Common myeloid progenitor, CD34-positive (primary cell): Measurements from ENCODE around the gene CD200R1L.

Source experiments
- CTCF ChIA-PET: fragments of 350-600 bp; sonication (Branson Sonifier 250); formaldehyde crosslinking; loops from one replicate; lab custom pipeline; 2021; ENCODE audit warnings: antibody characterized with exemption; lab: Charles Lee
- POLR2A ChIA-PET: fragments of 350-600 bp; sonication (Branson Sonifier 250); formaldehyde crosslinking; loops from one replicate; lab custom pipeline; 2021; ENCODE audit warnings: antibody characterized with exemption; lab: Charles Lee
- DNase-seq, 3 donors: peaks; one replicate each; pipeline versions ENCODE4 v3.0.0 to v3.0.0-alpha.2; 2013
- H3K27ac ChIP-seq, 2 experiments: 1 replicate in 1 of 2; 2 replicates in 1 of 2; pipeline ENCODE4 v1.7.0; 2013; ENCODE audit warnings: inconsistent platforms in 2 of 2, low read length in 2 of 2, mild to moderate bottlenecking in 2 of 2, low read depth in 1 of 2, moderate library complexity in 1 of 2; ENCODE audit not compliant: severe bottlenecking in 2 of 2, insufficient read depth in 1 of 2, poor library complexity in 1 of 2
- H3K27me3 ChIP-seq, 5 experiments: replicated peaks in 2 of 5; 1 replicate in 3 of 5; 2 replicates in 2 of 5; pipeline versions ENCODE4 v1.6.1 to v1.7.0; 2013; ENCODE audit warnings: low read length in 4 of 5, mild to moderate bottlenecking in 2 of 5, moderate library complexity in 2 of 5, inconsistent platforms in 1 of 5; ENCODE audit not compliant: insufficient read depth in 5 of 5, control insufficient read depth in 4 of 5
- H3K36me3 ChIP-seq, 4 experiments: 1 replicate in 2 of 4; 2 replicates in 2 of 4; pipeline versions ENCODE4 v1.6.1 to v1.7.0; 2013; ENCODE audit warnings: low read length in 3 of 4, control low read depth in 1 of 4, mild to moderate bottlenecking in 1 of 4; ENCODE audit not compliant: control insufficient read depth in 4 of 4, insufficient read depth in 4 of 4
- H3K4me1 ChIP-seq, 4 experiments: 1 replicate in 3 of 4; 2 replicates in 1 of 4; pipeline versions ENCODE4 v1.6.1 to v1.7.1; 2013; ENCODE audit warnings: low read length in 3 of 4, mild to moderate bottlenecking in 3 of 4, control low read depth in 1 of 4, inconsistent platforms in 1 of 4, moderate library complexity in 1 of 4; ENCODE audit not compliant: control insufficient read depth in 4 of 4, insufficient read depth in 4 of 4; ENCODE audit errors: control extremely low read depth in 1 of 4
- H3K4me3 ChIP-seq, 7 experiments: 1 replicate in 4 of 7; 2 replicates in 3 of 7; pipeline versions ENCODE4 v1.5.1 to v1.7.0; 2013; ENCODE audit warnings: mild to moderate bottlenecking in 7 of 7, low read length in 6 of 7, moderate library complexity in 6 of 7, inconsistent platforms in 2 of 7, low read depth in 2 of 7, control low read depth in 1 of 7; ENCODE audit not compliant: insufficient read depth in 4 of 7, control insufficient read depth in 1 of 7; ENCODE audit errors: extremely low read depth in 1 of 7
- H3K9me3 ChIP-seq, 5 experiments: 1 replicate in 4 of 5; 2 replicates in 1 of 5; pipeline versions ENCODE4 v1.6.1 to v1.7.1; 2013; ENCODE audit warnings: low read length in 4 of 5, mild to moderate bottlenecking in 2 of 5, inconsistent platforms in 1 of 5, low read depth in 1 of 5, moderate library complexity in 1 of 5; ENCODE audit not compliant: control insufficient read depth in 4 of 5, insufficient read depth in 2 of 5; ENCODE audit errors: control extremely low read depth in 1 of 5
- WGBS: methylation state at CpG from one replicate; pipeline ENCODE4 v1.1.5; 2013; ENCODE audit not compliant: insufficient coverage; 5-methylcytosine and 5-hydroxymethylcytosine counted together

CD200R1L gene

DNA sequence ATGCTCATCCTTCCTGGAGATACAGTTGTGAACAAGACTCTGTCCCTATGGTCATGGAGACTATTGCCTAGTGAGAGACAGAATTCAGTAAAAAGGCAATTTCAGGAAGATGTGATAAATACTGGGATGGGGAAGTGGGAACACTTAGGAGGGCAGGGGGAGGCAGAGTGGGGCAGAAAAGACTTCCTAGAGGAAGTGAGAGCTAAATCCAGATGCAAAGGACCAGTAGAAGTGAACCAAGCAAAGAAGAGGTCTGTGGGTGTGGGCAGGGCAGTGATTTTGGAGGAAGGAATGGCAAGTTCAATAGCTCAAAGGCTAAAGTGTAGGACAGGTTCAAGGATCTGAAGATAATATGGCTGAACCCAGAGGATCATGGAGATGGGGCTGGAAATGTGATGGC lies 68.9 kb downstream of the CD200R1L start:
- Histone ChIP-seq H3K9me3 (no peaks in the 10 kb centered on the region), H3K27ac (no peak overlapping the region), H3K4me3 (no peak overlapping the region), H3K4me1 (peaks cover 0 to 9% (median 1%) of the 10 kb centered on the region in 4 experiments), H3K36me3 (no peaks in the 10 kb centered on the region), H3K27me3 (peaks cover 0 to 2% (median 0%) of the 10 kb centered on the region in 5 experiments)
- ChIA-PET POLR2A (no interaction called here), CTCF (no interaction called here)
- no peak for DNase-seq

DNA sequence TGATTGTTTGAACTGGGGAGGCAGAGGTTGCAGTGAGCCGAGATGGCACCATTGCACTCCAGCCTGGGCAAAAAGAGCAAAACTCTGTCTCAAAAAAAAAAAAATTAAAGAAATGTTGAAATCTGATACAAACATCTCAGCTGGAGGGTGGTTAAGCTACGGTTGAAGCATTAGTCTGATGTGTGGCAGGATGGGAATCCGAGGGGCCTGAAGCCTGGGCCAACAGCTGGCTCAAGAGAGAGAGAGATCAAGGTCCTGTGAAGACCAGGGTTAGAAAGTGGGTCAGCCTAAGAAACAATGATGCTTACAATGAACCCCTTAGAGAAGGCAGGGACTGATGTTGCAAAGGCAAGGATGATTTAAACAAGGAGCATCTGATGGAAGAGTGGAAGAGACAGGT lies 69.8 kb downstream of the CD200R1L start:
- peaks cover 0 to 2% (median 0%) of the 10 kb centered on the region in 5 experiments for H3K27me3 ChIP-seq
- WGBS: 100% methylated on average over 3 of the region's 3 CpGs
- no peaks in the 10 kb centered on the region for H3K9me3 ChIP-seq
- DNase-seq: no peak
- H3K4me3 ChIP-seq: no peak overlapping the region
- POLR2A ChIA-PET: no interaction called here
- H3K27ac ChIP-seq: no peak overlapping the region
- H3K36me3 ChIP-seq: no peaks in the 10 kb centered on the region
- CTCF ChIA-PET: no interaction called here
- peaks cover 0 to 3% (median 1%) of the 10 kb centered on the region in 4 experiments for H3K4me1 ChIP-seq

DNA sequence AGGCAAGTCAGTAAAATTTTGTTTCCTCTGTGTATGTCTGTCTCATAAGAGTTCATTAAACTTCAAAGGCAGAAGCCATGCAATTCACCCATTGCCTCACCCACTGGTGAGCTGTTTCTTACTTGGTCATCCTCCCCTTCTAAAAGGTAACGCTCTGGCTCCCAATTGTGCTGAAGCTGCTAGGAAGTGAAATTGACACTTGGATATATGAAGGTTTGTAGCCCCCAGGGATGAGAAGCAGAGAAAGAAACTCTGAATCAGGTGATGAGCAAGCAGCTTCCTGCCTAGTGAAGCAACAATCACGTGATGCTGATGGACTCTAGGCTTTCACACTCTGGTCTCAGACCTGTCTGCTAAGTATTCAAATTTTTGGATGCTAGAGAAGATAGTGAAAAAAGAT lies 70.7 kb downstream of the CD200R1L start:
- Histone ChIP-seq H3K9me3 (no peaks in the 10 kb centered on the region), H3K36me3 (no peaks in the 10 kb centered on the region), H3K27me3 (peaks cover 0 to 2% (median 0%) of the 10 kb centered on the region in 5 experiments), H3K27ac (no peak overlapping the region), H3K4me1 (peaks cover 0 to 3% (median 1%) of the 10 kb centered on the region in 4 experiments), H3K4me3 (no peak overlapping the region)
- POLR2A ChIA-PET: no interaction called here
- DNase-seq: no peak
- 73% methylated on average over 2 of the region's 2 CpGs for WGBS
- CTCF ChIA-PET: no interaction called here

DNA sequence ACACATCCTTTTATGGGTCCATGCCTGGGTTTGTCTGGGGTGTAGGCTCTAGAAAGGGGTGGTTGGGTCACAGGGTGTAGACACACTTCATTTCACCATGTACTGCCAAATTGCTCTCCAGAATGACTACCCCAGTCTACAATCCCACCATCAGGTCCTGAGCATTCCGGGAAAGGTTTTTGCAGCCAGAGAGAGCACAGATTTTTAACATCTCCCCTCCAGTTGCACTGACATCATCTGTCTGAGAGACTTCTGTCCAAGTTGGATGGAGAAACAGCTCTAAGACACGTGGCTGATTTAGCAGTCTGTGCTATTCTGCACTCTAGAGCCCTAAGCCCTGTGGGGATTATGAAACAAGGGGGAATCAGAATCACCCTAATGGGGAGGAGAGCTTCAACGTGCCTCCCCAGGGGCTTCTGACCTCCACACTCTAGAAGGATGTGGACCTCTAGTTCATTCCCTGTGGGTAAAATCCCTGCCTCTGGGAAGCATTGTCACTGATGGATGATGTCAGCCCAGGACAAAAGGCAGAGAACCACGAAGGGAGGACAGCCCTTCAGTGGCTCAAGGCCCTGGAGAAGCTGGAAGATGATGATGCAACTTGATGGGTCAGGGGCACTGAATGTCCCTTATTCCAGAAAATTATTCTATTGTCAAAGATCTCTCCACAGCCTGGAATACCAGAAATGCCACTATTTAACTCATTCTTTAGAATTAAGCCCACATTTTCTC lies 71.5 kb downstream of the CD200R1L start:
- H3K27ac ChIP-seq: no peak overlapping the region
- peaks cover 0 to 2% (median 0%) of the 10 kb centered on the region in 5 experiments for H3K27me3 ChIP-seq
- CTCF ChIA-PET: no interaction called here
- WGBS: 98% methylated on average over 3 of the region's 4 CpGs
- H3K9me3 ChIP-seq: no peaks in the 10 kb centered on the region
- no peaks in the 10 kb centered on the region for H3K36me3 ChIP-seq
- DNase-seq: no peak
- POLR2A ChIA-PET: no interaction called here
- H3K4me3 ChIP-seq: no peak overlapping the region
- H3K4me1 ChIP-seq: peaks cover 0 to 6% (median 1%) of the 10 kb centered on the region in 4 experiments

DNA sequence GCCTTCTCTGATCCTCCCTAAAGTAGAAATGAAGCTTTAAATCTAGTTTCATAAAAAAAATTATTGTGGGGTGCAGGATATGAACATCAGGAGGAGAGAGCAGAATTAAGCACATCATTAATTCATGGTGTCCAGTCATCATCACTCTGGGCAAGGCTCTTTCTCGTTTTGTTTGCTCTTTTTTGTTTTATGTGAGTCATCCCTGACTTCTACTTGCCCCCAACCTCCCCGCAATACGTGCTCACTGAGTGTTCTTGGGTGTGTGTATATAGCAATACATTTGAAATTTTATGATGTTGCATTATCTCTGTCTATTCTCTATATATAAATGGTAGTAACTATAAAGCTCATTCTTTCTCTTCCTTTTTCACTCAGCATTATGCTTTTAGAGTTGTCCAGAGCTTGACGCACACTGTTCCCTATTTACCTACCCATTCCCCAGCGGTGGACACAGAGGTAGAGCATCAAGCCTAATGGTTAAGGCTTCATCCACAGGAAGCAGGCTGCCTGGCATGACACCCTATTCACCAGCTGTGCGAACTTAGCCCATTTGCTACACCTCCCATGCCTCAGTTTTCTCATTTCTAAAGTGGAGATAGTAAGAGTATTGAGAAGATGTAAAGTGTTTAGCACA lies 72.3 kb downstream of the CD200R1L start:
- ChIA-PET CTCF (no interaction called here), POLR2A (no interaction called here)
- Histone ChIP-seq H3K4me1 (peaks cover 0 to 11% (median 1%) of the 10 kb centered on the region in 4 experiments), H3K9me3 (no peaks in the 10 kb centered on the region), H3K27me3 (peaks cover 0 to 2% (median 0%) of the 10 kb centered on the region in 5 experiments), H3K4me3 (no peak overlapping the region), H3K27ac (no peak overlapping the region), H3K36me3 (no peaks in the 10 kb centered on the region)
- no peak for DNase-seq
- WGBS: 100% methylated on average over 2 of the region's 6 CpGs

DNA sequence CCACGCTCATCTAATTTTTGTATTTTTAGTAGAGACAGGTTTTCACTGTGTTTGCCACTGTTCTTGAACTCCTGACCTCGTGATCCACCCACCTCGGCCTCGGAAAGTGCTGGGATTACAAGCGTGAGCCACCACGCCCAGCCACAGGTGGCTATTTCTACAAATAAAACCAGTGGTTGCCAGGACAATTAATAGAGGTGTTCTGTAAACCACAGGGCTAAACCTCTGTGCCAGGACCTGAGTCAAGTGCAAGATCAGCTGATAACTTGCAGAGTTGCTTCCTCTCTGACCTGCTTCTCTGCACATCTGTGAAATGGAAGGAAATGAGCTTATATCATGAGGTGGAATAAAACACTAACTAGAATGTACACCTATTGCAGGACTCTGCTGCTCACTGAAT lies 72.8 kb downstream of the CD200R1L start:
- Histone ChIP-seq H3K27me3 (peaks cover 0 to 2% (median 0%) of the 10 kb centered on the region in 5 experiments), H3K4me1 (peaks cover 0 to 11% (median 1%) of the 10 kb centered on the region in 4 experiments), H3K36me3 (no peaks in the 10 kb centered on the region), H3K4me3 (no peak overlapping the region), H3K27ac (no peak overlapping the region), H3K9me3 (no peaks in the 10 kb centered on the region)
- DNase-seq: no peak
- 84% methylated on average over 6 of the region's 6 CpGs for WGBS
- ChIA-PET POLR2A (no interaction called here), CTCF (no interaction called here)

DNA sequence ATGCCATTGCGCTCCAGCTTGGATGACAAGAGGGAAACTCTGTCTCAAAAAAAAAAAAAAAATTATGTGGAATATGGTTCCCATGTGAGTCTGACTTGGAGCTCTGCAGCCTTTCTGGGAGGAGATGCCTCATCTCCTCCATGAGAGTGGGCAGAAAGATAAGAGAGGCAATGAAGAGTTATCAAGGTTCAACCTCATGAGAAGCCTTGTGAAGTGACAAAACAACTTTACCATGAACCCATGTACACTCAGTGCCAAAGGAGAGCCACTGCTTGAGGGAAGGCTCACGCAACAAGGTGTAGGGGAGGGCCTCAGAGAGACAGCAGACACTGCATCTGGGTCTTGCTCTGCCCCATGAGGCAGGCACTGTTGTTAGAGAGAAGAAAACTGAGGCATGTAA lies 75.7 kb downstream of the CD200R1L start:
- no peak overlapping the region for H3K27ac ChIP-seq
- H3K4me1 ChIP-seq: peaks cover 0 to 11% (median 1%) of the 10 kb centered on the region in 4 experiments
- 100% methylated on average over 2 of the region's 2 CpGs for WGBS
- no peaks in the 10 kb centered on the region for H3K9me3 ChIP-seq
- ChIA-PET CTCF (no interaction called here), POLR2A (no interaction called here)
- H3K27me3 ChIP-seq: peaks cover 0 to 2% (median 0%) of the 10 kb centered on the region in 5 experiments
- no peaks in the 10 kb centered on the region for H3K36me3 ChIP-seq
- no peak for DNase-seq
- no peak overlapping the region for H3K4me3 ChIP-seq
